A673 (cell line): ENCODE results near the gene CARD8.

Experiments used
- CTCF ChIP-seq: fragments of 300-800, 200-600 bp; sonication (generic); conservative IDR thresholded peaks from 2 replicates; pipeline ENCODE4 v1.5.1; 2017; ENCODE audit warnings: low read depth, mild to moderate bottlenecking, antibody characterized with exemption, low read length, moderate library complexity, mixed read lengths
- EZH2 ChIP-seq: fragments of 200-600 bp; sonication (generic); IDR thresholded peaks from 2 replicates; pipeline ENCODE4 v1.6.1; 2017; ENCODE audit warnings: borderline replicate concordance, low read depth, mild to moderate bottlenecking, mixed read lengths, antibody characterized with exemption, low read length; ENCODE audit not compliant: poor library complexity, severe bottlenecking

- TF ChIP-seq CTCF, result no peak
- TF ChIP-seq EZH2, result no peak
Measured at GRCh38 chr19:48169939-48170803, 85.5 kb downstream of the CARD8 start, which contains the start of the genes LIG1 and ZSWIM9.
